ENCODE measurements around the gene VPS37C. TPM values are rescaled to one million over a fixed set of nuclear protein-coding genes. Genes with fewer than 3 reads are reported as not detected.

VPS37C gene
- polyA plus RNA-seq, 4 donors, result 15.6 to 22.2 (median 20.9) TPM

- DNase-seq (ENCODE audit: low read depth in 4 of 4, low spot score in 2 of 4), result no peak
Measured at GRCh38 chr11:61120099-61120705, 41.0 kb downstream of the VPS37C start.

DNA sequence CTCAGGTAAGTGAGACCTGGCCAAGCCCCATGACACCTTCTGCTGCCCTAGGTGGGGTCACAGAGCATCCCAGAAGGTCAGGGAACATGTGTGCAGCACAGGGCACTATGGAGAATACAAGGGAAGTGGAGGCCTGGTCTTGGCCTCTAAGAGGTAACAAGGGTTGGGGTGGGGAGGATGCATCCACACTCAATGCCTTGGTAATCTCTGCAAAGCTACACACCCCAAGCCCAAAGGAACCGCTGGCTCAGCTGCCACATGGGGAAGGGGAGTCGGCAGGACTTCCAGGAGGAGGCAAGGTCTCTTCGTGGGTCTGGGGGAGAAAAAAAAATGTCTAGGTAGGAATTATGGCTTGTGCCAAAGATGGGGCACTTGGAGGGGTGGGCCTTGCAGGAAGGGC lies 41.7 kb downstream of the VPS37C start:
- no peak for DNase-seq (ENCODE audit: low read depth in 4 of 4, low spot score in 2 of 4)

- no peak for DNase-seq (ENCODE audit: low read depth in 4 of 4, low spot score in 2 of 4)
Measured at GRCh38 chr11:61119055-61119454, 42.2 kb downstream of the VPS37C start.

- DNase-seq (ENCODE audit: low read depth in 4 of 4, low spot score in 2 of 4), result no peak
Measured at GRCh38 chr11:61118406-61118805, 42.8 kb downstream of the VPS37C start.

GRCh38 chr11:61118004-61118403 lies 43.2 kb downstream of the VPS37C start:
- no peak for DNase-seq (ENCODE audit: low read depth in 4 of 4, low spot score in 2 of 4)

DNA sequence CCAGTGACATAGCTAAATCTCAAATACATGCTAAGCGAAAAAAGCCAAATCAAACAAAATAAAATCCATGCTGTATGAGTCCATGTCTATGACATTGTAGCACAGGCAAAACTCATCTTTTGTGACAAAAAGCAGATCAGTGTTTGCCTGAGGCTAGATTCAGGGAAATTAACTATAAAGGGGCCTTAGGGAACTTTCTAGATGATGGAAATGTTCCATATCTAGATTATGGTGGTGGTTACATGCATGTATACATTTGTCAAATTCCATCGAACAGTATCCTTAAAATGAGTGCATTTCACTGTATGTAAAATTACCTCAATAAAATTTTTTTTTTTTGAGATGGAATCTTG lies 44.1 kb downstream of the VPS37C start:
- no peak for DNase-seq (ENCODE audit: low read depth in 4 of 4, low spot score in 2 of 4)

GRCh38 chr11:61116426-61117167 lies 44.6 kb downstream of the VPS37C start:
- DNase-seq (ENCODE audit: low read depth in 4 of 4, low spot score in 2 of 4), result no peak

DNA sequence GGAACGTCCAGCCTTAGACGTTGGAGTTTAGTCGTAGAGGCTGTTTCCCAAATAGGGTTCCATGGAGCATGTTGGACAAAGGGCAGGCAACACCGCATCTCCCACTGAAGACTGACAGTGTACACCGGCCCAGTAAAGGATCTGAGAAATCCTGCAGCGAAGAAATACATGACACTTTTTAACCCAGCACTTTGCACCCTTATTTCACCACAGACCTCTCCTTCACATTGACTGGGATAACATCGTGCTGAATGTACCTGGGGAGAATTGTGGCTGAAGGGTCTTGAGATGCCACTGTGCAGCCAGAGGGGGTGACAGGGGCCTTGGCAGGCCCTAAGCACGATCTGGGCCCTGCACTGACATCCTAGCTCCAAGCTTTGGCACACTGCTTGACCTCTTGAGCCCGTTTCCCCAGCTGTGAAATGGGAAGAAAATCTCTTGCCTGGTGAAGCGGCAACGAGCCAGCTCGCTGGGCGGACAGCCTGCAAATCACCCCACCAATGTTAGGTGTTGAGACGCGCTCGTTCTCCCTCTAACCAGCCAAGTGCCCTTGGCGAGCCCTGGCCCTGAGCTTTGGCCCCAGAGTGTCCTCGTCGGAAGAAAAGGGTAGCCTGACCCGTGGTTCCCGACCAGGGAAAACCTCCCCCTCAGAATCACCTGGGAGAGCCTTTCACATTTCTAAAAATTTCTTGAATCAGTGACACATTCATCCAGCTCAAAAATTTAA lies 45.6 kb downstream of the VPS37C start:
- no peak for DNase-seq (ENCODE audit: low read depth in 4 of 4, low spot score in 2 of 4)

GRCh38 chr11:61114913-61115312 lies 46.3 kb downstream of the VPS37C start:
- no peak for DNase-seq (ENCODE audit: low read depth in 4 of 4, low spot score in 2 of 4)

GRCh38 chr11:61113201-61113600 lies 48.0 kb downstream of the VPS37C start:
- DNase-seq (ENCODE audit: low read depth in 4 of 4, low spot score in 2 of 4), result no peak

GRCh38 chr11:61112575-61112974 lies 48.7 kb downstream of the VPS37C start:
- DNase-seq (ENCODE audit: low read depth in 4 of 4, low spot score in 2 of 4), result no peak

DNA sequence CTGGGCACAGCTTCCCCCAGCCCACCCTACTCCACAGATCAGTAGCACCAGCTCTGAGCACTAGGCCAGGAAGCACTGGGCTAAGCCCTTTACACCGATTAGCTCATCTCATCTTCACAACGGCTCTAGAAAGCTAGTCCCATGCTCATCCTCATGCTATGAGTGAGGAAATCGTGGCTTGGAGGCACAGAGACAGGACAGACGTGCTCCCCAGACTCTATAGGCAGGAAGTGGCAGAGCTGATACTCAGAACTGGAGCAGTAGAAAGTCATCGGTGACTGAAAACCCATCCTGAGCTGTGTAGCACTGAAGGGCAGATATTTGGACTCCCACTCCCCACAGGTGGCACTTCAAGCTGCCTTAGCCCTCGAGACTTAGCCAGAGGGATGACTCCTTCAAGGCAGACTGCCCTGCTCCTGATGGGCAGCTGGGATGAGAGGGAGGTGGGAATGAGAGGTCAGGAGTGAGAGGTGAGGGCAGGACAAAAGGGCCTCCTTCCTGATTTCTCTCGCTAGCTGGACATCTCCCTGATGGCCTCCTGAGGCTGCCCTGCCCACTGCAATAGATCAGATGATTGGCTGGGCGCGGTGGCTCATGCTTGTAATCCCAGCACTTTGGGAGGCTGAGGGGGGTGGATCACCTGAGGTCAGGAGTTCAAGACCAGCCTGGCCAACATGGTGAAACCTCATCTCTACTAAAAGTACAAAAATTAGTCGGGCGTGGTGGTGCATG lies 49.3 kb downstream of the VPS37C start:
- DNase-seq (ENCODE audit: low read depth in 4 of 4, low spot score in 2 of 4), result no peak

DNA sequence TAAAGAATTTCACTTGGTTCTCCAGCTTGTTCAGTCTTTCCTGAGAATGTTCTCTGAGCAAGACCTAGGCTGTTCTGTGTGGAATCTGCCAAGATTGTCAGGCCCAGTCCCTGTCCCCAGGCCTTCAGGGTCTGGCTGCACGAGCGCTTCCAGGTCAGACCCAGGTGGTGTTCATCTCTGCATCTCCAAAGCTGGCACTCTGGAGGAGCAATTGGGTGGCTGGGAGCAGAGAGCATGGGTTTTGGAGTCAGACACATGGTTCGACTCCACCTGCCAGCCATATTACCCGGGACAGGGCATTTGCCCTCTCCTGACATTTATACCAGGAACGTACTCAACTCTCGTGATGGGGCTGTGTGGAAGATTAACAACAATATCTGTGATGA lies 50.2 kb downstream of the VPS37C start:
- DNase-seq (ENCODE audit: low read depth in 4 of 4, low spot score in 2 of 4), result no peak

GRCh38 chr11:61110255-61111049 lies 50.8 kb downstream of the VPS37C start:
- no peak for DNase-seq (ENCODE audit: low read depth in 4 of 4, low spot score in 2 of 4)

GRCh38 chr11:61109671-61110070 lies 51.6 kb downstream of the VPS37C start:
- DNase-seq (ENCODE audit: low read depth in 4 of 4, low spot score in 2 of 4), result no peak

- DNase-seq (ENCODE audit: low read depth in 4 of 4, low spot score in 2 of 4), result no peak
Measured at GRCh38 chr11:61108847-61109585, 52.2 kb downstream of the VPS37C start.

- DNase-seq (ENCODE audit: low read depth in 4 of 4, low spot score in 2 of 4), result no peak
Measured at GRCh38 chr11:61107888-61108287, 53.3 kb downstream of the VPS37C start.

DNA sequence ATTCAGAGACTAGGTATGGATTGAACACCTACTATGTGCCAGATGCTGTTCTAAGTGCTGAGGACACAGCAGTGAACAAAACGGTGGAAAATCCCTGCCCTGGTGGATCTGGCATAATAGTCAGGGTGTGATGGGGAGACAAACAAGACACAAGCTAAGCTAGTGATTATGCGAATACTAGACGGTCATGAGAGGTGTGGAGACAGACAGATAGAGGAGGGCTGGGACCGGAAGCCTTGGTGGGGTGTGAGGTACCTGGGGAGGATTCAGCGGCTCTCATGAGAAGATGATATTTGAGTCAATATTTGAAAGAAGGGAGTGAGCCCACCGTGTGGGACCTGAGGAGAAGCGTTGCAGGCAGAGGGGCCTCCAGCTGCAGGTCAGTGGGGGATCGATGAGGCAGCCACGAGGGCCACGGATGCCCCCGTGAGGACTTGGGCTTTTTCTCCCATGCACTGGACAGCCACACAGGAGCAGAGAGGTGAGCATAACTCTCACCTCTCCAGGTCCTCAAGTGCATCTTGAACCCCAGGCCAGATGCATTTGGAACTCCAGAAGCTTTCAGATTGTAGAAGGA lies 54.2 kb downstream of the VPS37C start:
- no peak for DNase-seq (ENCODE audit: low read depth in 4 of 4, low spot score in 2 of 4)

GRCh38 chr11:61106296-61106695 lies 54.9 kb downstream of the VPS37C start:
- no peak for DNase-seq (ENCODE audit: low read depth in 4 of 4, low spot score in 2 of 4)

Data from left renal cortex interstitium (tissue), 4 donors.